Measurements from ENCODE around the gene JAK1.

The JAK1 gene

DNA sequence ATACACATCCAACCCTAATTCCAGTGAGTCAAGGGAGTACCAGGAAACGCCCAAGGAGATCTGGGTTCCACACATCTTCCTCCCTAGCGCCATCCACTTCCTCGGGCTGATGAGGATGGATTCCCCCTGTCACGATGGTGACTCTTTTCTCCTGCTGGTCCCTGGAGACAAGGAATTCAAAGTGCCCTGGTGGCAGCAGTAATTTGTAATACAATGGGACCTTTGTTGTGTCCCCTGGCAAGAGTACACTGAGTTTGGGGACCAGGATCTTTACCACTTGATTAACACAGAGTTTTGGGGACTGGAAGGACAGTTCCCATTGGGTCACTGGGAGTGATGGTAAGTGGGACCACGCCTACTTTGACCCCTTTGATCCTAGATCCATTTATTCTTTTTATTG lies 9.4 kb upstream of the JAK1 start:
- H3K27ac ChIP-seq = no peak overlapping the region
- TF ChIP-seq, protein P1, sequence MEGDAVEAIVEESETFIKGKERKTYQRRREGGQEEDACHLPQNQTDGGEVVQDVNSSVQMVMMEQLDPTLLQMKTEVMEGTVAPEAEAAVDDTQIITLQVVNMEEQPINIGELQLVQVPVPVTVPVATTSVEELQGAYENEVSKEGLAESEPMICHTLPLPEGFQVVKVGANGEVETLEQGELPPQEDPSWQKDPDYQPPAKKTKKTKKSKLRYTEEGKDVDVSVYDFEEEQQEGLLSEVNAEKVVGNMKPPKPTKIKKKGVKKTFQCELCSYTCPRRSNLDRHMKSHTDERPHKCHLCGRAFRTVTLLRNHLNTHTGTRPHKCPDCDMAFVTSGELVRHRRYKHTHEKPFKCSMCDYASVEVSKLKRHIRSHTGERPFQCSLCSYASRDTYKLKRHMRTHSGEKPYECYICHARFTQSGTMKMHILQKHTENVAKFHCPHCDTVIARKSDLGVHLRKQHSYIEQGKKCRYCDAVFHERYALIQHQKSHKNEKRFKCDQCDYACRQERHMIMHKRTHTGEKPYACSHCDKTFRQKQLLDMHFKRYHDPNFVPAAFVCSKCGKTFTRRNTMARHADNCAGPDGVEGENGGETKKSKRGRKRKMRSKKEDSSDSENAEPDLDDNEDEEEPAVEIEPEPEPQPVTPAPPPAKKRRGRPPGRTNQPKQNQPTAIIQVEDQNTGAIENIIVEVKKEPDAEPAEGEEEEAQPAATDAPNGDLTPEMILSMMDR (conservative IDR thresholded peaks at IDR 0.05) = no peak

DNA sequence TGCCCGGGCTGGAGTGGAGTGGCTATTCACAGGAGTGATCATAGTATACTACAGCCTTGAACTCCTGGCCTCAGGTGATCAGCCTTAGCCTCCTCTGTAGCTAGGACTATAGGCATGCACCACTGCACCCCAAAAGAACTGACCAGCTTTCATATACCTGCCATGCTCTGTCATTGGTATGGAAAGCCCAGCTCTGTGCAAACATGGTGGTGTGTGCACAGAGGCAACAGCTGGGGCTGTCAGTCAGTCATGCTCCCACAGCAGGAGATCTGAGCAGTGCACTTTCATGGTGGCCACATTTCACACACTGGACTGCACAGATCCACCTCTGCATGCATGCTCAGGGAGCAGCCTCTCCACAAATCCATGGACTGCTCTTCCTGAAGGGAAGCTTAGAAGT lies 8.8 kb upstream of the JAK1 start:
- TF ChIP-seq, protein P1 (conservative IDR thresholded peaks at IDR 0.05) = no peak
- H3K27ac ChIP-seq = no peak overlapping the region

DNA sequence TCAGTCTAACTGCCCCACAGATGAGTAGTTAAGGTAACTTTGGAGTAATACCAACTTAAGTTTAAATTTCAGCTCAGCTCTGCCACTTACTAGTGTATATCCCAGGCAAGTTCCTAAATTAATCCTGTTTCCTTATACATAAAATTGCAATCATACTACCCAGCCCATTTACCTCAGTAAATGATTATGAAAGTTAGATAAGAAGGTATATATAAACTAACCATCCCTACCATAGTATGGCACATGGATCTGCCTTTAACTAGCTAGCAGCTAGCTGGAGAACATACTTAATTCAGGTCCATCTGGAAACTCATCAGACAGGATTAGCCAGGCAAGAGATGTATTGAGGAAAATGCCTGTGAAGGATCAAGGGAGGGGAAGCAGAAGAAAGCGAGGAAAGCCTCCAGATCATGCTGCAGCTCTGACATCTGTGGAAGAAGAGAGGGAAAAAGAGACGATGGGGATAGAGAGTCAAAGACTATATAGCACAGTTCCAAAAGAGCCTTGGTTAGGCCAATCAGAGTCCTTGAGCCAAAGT lies 8.0 kb upstream of the JAK1 start:
- H3K27ac ChIP-seq = no peak overlapping the region
- TF ChIP-seq, protein P1 (conservative IDR thresholded peaks at IDR 0.05) = no peak

DNA sequence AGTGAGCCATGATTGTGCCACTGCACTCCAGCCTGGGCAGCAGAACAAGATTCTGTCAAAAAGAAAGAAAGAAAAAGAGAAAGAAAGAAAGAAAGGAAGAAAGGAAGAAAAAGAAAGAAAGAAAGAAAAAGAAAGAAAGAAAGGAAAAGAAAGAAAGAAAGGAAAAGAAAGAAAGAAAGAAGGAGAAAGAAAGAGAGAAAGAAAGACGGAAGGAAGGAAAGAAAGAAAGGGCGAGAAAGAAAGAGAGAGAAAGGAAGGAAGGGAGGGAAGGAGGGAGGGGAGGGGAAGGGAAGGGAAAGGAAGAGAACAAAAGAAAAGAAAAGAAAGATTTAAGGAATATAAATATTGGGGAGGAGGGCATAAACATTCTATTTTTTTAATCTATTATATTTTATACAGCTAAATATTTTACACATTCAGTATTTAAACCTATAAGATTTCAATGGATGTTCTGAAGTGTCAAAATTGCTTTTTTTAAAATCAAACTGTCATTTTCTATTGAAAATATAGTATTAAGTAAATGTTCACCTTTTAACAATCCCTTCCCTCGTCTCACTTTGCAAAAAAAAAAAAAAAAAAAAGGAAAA lies 6.8 kb upstream of the JAK1 start:
- TF ChIP-seq, protein P1 (conservative IDR thresholded peaks at IDR 0.05) = no peak
- H3K27ac ChIP-seq = no peak overlapping the region

DNA sequence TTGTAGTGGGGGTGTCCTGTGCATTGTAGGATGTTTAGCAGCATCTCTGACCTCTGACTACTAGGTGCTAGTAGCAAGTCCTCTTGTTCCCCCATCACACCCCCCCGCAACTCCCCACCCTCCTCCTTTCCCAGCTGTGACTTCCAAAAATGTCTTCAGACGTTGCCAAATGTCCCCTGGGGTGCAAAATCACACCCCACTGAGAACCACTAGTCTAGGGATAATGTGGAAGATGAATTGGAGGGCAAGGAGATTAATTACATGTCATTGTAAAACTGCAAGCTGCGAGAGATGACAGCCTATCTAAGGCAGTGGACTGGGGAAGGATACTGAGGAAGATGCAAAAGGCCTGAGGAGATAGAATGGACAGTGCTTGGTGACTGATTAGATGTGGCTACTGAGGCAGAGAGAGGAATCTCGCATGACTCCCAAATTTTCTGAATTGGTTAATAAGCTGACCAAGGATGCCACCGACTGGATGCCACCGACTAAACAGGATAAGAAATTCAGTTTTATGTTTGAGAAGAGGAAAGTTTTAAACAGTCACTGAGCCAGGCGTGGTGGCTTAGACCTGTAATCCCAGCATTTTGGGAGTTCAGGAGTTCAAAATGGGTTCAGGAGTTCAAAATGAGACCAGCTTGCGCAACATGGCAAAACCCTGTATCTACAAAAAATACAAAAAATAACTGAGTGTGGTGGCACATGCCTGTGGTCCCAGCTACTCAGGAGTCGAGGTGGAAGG lies 3.1 kb upstream of the JAK1 start:
- TF ChIP-seq, protein P1 (conservative IDR thresholded peaks at IDR 0.05) = no peak
- no peak overlapping the region for H3K27ac ChIP-seq

DNA sequence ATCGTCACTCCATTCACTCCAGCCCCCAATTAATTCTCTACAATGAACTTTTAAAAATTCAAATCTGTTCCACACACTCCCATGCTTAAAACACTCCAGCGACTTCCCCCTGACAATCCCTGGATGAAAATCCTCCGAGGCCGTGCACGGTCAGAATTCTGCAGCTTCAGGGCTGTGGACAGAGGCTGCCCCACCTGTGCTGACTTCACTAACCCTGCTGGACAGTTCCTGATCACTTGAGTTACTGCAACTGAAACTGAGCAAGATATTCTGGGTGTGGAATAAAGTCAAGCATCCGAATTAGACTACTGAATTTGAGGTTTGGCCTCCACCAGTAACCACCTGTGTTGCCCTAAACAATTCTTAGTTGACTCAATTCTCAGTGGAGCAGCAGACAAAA lies 1.0 kb upstream of the JAK1 start:
- peak overlapping the region; percentile 84 for H3K27ac ChIP-seq
- TF ChIP-seq, protein P1 (conservative IDR thresholded peaks at IDR 0.05) = no peak

DNA sequence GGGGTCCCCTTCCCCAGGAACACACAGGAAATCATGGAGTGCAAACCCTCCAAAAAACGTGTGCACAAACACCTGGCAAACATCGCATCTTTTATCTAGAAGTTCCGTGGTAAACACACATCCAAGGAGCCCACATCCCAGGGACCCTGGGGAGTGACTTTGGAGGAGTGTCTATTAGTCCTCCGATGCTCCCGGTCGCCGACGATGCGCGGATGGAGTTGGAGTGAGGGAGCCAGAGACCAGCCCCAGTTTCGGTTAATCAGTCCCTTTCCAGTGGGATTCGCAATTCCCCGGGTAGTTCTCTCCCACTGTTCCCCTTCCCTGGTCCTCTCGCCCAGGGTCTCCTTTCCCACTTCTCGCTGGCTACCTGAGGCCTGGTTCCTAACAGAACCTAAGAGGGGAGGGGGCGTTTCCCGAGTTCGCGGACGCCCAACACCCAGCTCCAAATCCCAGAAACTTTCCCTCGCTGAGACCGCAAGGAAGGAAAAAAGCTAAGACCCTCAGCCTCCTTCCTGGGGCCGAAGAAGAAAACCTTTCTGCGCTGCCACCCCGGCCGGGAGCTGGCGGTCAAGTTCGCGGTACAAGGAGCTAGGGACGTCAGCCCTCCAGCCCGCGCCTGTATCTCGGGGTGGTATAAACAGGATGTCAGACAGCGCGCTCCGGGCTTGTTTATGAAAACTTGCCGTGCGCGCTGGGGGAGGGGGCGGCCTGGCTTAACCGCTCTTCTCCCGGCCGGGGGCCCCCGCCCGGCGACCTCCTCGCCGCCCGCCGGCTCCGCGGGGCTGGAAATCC lies 787 bp downstream of the JAK1 start:
- TF ChIP-seq, protein P1 (conservative IDR thresholded peaks at IDR 0.05) = no peak
- H3K27ac ChIP-seq = peak overlapping the region; percentile 84

Data from VCaP (cell line).